GM13976 (cell line): ENCODE data around the gene C14orf132.

Experiments
- DNase-seq: peaks from one replicate; pipeline ENCODE4 v3.0.0; 2012; ENCODE audit warnings: low spot score
- in situ Hi-C: fragments of 300-500 bp; cut with MboI; formaldehyde crosslinking; loops from one replicate; pipeline ENCODE4 v1.12.0; 2022; ENCODE audit warnings: low sequenced_read_pairs, mixed read lengths, inconsistent platforms; ENCODE audit not compliant: unreplicated experiment
- TF ChIP-seq, protein P1 (sequence below): IDR thresholded peaks from 2 replicates; pipeline ENCODE4 v1.5.1; 2012; ENCODE audit warnings: borderline replicate concordance, mild to moderate bottlenecking; ENCODE audit not compliant: insufficient read depth; ENCODE audit errors: extremely low read depth, missing control alignments, control extremely low read depth

Gene C14orf132

DNA sequence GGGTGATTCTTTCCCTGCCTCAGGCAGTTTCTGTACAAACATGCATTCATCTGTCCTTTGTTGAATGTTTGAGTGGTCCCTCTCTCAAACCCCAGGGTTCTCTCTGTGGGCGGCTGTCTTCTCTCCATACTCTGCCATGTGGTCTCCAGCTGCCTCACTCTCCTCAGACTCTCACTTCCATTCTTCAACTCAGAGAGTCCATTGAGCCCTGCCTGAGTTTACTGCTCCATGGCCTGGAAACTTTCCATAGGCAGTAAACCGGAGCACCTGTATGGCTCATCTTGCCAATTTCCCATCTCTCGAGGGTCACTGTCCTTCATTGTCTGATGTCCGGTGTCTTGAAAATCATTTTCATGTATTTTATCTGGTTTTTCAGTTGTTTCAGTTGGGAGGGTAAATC lies 11.3 kb downstream of the C14orf132 start:
- DNase-seq = no peak
- in situ Hi-C loops = no loop called here
- TF ChIP-seq, protein P1, sequence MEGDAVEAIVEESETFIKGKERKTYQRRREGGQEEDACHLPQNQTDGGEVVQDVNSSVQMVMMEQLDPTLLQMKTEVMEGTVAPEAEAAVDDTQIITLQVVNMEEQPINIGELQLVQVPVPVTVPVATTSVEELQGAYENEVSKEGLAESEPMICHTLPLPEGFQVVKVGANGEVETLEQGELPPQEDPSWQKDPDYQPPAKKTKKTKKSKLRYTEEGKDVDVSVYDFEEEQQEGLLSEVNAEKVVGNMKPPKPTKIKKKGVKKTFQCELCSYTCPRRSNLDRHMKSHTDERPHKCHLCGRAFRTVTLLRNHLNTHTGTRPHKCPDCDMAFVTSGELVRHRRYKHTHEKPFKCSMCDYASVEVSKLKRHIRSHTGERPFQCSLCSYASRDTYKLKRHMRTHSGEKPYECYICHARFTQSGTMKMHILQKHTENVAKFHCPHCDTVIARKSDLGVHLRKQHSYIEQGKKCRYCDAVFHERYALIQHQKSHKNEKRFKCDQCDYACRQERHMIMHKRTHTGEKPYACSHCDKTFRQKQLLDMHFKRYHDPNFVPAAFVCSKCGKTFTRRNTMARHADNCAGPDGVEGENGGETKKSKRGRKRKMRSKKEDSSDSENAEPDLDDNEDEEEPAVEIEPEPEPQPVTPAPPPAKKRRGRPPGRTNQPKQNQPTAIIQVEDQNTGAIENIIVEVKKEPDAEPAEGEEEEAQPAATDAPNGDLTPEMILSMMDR = no peak

DNA sequence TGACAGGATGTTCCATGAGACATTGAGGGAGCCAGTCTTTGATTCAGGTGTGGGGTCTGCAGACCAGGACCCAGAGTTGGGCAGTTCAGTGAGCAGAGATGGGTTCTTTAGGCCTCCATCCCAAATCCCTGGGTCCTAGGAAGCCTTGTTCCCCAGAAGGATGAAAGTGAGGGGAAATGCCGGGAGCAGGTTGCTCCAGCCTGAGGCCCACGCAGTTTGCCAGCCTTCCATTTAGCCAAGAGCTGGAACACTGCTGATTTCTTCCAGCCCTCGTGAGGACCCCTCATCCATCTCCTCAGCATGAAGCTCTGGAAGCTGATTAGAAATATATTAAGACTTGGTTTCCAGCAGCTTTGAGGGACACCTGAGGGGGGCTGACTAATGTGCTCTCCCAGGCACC lies 12.1 kb downstream of the C14orf132 start:
- TF ChIP-seq, protein P1 = no peak
- in situ Hi-C loops = no loop called here
- no peak for DNase-seq

GRCh38 chr14:96051642-96052540 lies 12.7 kb downstream of the C14orf132 start:
- in situ Hi-C loops = no loop called here
- peak; percentile 49 for DNase-seq
- TF ChIP-seq, protein P1 = peak; percentile 22

GRCh38 chr14:96052541-96053247 lies 13.5 kb downstream of the C14orf132 start:
- no peak for DNase-seq
- TF ChIP-seq, protein P1 = no peak
- in situ Hi-C loops = no loop called here

- DNase-seq = no peak
- in situ Hi-C loops = no loop called here
- TF ChIP-seq, protein P1 = no peak
These were observed 14.1 kb downstream of the C14orf132 start for GRCh38 chr14:96053248-96053599.

- no peak for DNase-seq
- in situ Hi-C loops = no loop called here
These were observed 14.6 kb downstream of the C14orf132 start for GRCh38 chr14:96053600-96054381.

More at GRCh38 chr14:96053600-96054381, 14.6 kb downstream of the C14orf132 start:
- TF ChIP-seq, protein P1 = no peak
